Activated T-cell treated with anti-CD3 and anti-CD28 coated beads, Interleukin-2, amount 50 U/mL, for 72 hours (primary cell): Measurements from ENCODE around the gene NMBR. TPM values are rescaled to one million over a fixed set of nuclear protein-coding genes. Genes with fewer than 3 reads are reported as not detected.
"Not testable (repeated sequence)": the region's sequence is repeated elsewhere in the genome, so short reads cannot be mapped to it uniquely, and the experiment has no call there.

Experiments
- ATAC-seq, 2 donors: fragments of 150-1000 bp; cut with Tn5 transposase; replicated peaks in 1 of 2; 2 replicates each; pipeline ENCODE4 v1.10.0; 2021; ENCODE audit warnings: moderate library complexity in 2 of 2, mild to moderate bottlenecking in 1 of 2
- DNase-seq, 2 donors: peaks; one replicate each; pipeline ENCODE4 v3.0.0; 2021 to 2022; ENCODE audit warnings: mixed read lengths in 1 of 2
- H3K27ac Mint-ChIP-seq: one replicate; pipeline ENCODE4 v1.8.0; 2022; ENCODE audit warnings: mild to moderate bottlenecking, moderate library complexity, mixed read lengths
- H3K27me3 Mint-ChIP-seq: one replicate; pipeline ENCODE4 v1.8.0; 2022; ENCODE audit warnings: low read depth, mixed read lengths
- H3K36me3 Mint-ChIP-seq, 2 donors: one replicate each; pipeline ENCODE4 v1.8.0; 2022; ENCODE audit warnings: mixed read lengths in 2 of 2, mild to moderate bottlenecking in 1 of 2; ENCODE audit not compliant: insufficient read depth in 2 of 2
- H3K4me1 Mint-ChIP-seq: one replicate; pipeline ENCODE4 v1.8.0; 2022; ENCODE audit warnings: low read depth, mixed read lengths
- H3K4me3 Mint-ChIP-seq, 2 donors: one replicate each; pipeline ENCODE4 v1.8.0; 2022; ENCODE audit warnings: mild to moderate bottlenecking in 2 of 2, mixed read lengths in 2 of 2, moderate library complexity in 2 of 2
- H3K9me3 Mint-ChIP-seq, 2 donors: one replicate each; pipeline ENCODE4 v1.8.0; 2022; ENCODE audit warnings: mixed read lengths in 2 of 2
- total RNA-seq, 2 donors: library from RNA; stranded (reverse); gene quantifications; one replicate each; pipeline ENCODE4 v1.2.3, GENCODE V29; 2022

NMBR gene
- total RNA-seq, 2 donors from 2014 or later, result not detected

- DNase-seq (no peak), ATAC-seq (no peak)
- Mint-ChIP-seq H3K9me3 (peaks cover 8% of the 10 kb centered on the region in 2 donors), H3K36me3 (peaks cover 20 to 39% of the 10 kb centered on the region in 2 donors), H3K27me3 (no peaks in the 10 kb centered on the region), H3K4me1 (no peaks in the 10 kb centered on the region), H3K4me3 (no peak overlapping the region), H3K27ac (no peak overlapping the region)
These were observed 27.1 kb upstream of the NMBR start for GRCh38 chr6:142173980-142174379.

DNA sequence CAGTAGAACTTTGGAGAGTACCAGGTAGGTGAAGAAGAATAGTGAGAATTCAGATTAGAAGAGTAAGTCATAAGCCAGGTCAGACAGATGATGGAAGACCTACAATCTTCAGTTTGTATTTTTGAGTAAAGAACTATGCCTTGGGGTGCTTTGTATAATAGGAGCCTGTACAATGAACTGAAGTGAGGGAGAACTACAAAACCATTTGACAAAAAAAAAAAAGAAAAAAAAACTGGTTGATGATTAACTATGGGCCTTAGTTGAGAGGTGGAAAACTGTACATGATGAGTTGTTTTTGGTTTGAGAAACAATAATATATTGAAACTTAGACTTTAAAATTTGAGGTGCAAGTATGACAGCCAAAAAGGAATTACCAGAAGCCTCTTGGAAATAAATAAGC, 25.8 kb upstream of the NMBR start:
- Mint-ChIP-seq H3K4me1 (no peaks in the 10 kb centered on the region), H3K27ac (peak overlapping the region; percentile 45), H3K36me3 (peaks cover 17 to 33% of the 10 kb centered on the region in 2 donors), H3K27me3 (no peaks in the 10 kb centered on the region), H3K4me3 (no peak overlapping the region), H3K9me3 (peaks cover 5% of the 10 kb centered on the region in 2 donors)
- ATAC-seq (no peak), DNase-seq (no peak)

DNA sequence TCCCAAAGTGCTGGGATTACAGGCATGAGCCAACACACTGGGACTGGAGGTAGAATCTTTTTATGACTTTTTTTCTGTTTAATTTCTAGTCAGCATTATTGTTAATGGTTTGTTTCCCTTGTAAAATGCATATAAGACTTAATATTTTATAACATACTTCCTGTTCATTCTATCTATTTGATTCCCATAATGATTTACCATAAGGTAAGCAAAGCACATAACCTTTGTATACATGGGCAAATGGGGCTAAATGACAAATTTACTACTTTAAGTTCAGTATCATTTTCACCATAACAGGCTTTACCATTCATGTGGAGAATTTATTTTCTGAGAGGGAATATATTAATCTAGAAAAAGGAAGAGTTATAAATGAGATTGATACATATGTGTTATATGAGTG, 24.4 kb upstream of the NMBR start:
- Mint-ChIP-seq H3K36me3 (peaks cover 11 to 25% of the 10 kb centered on the region in 2 donors), H3K9me3 (peaks cover 0 to 2% of the 10 kb centered on the region in 2 donors), H3K27ac (no peak overlapping the region), H3K4me1 (no peaks in the 10 kb centered on the region), H3K27me3 (no peaks in the 10 kb centered on the region), H3K4me3 (no peak overlapping the region)
- ATAC-seq (no peak), DNase-seq (no peak)

DNA sequence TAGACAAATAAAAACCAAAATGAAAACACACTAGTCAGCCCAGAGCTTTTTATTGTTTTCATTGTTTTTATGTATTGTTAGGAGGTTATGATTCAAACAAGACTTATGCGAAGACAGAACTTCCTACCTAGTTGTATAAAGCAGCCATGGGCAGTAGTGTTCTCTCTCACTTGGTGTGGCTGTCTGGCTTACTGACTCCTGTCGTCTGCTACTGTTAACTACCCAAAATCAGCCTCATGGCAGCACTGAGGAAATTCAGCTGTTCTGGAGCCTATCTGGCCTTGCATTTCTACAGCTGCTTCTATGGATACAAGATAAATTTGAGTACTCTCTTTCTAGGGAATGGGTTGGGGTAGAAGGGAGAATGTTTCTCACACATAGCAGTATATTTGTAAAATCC, 20.6 kb upstream of the NMBR start:
- H3K36me3 Mint-ChIP-seq, result peaks cover under 1 to 6% of the 10 kb centered on the region in 2 donors
- no peaks in the 10 kb centered on the region for H3K9me3 Mint-ChIP-seq

GRCh38 chr6:142167071-142167470, 20.1 kb upstream of the NMBR start:
- no peaks in the 10 kb centered on the region for H3K27me3 Mint-ChIP-seq
- H3K27ac Mint-ChIP-seq, result no peak overlapping the region
- H3K4me3 Mint-ChIP-seq, result no peak overlapping the region
- H3K36me3 Mint-ChIP-seq, result peaks cover 0 to 6% of the 10 kb centered on the region in 2 donors
- ATAC-seq (no peak), DNase-seq (no peak)
- peaks cover 22% of the 10 kb centered on the region for H3K4me1 Mint-ChIP-seq
- H3K9me3 Mint-ChIP-seq, result no peaks in the 10 kb centered on the region

More for the DNA sequence above, 20.6 kb upstream of the NMBR start:
- DNase-seq, result no peak
- Mint-ChIP-seq H3K4me1 (peaks cover 17% of the 10 kb centered on the region), H3K4me3 (no peak overlapping the region), H3K27me3 (no peaks in the 10 kb centered on the region), H3K27ac (no peak overlapping the region)
- ATAC-seq, result no peak

- Mint-ChIP-seq H3K9me3 (no peaks in the 10 kb centered on the region), H3K36me3 (peaks cover 0 to 5% of the 10 kb centered on the region in 2 donors), H3K4me1 (peaks cover 24% of the 10 kb centered on the region), H3K27ac (no peak overlapping the region), H3K27me3 (no peaks in the 10 kb centered on the region), H3K4me3 (no peak overlapping the region)
- DNase-seq (no peak), ATAC-seq (no peak)
These were observed 18.3 kb upstream of the NMBR start for GRCh38 chr6:142165227-142165626.

GRCh38 chr6:142162780-142163179, 15.9 kb upstream of the NMBR start:
- peaks cover 31% of the 10 kb centered on the region for H3K4me1 Mint-ChIP-seq
- ATAC-seq, result no peak

GRCh38 chr6:142156758-142157068, 9.8 kb upstream of the NMBR start:
- peak overlapping the region in 1 of 2 donors; percentile 69 for H3K4me3 Mint-ChIP-seq
- DNase-seq, H3K27ac Mint-ChIP-seq, H3K36me3 Mint-ChIP-seq, H3K27me3 Mint-ChIP-seq, H3K9me3 Mint-ChIP-seq, ATAC-seq: not testable (repeated sequence)
- peaks cover 32% of the 10 kb centered on the region for H3K4me1 Mint-ChIP-seq

More at GRCh38 chr6:142162780-142163179, 15.9 kb upstream of the NMBR start:
- no peak for DNase-seq
- Mint-ChIP-seq H3K4me3 (no peak overlapping the region), H3K36me3 (peaks cover 0 to 4% of the 10 kb centered on the region in 2 donors), H3K27ac (no peak overlapping the region), H3K27me3 (no peaks in the 10 kb centered on the region), H3K9me3 (no peaks in the 10 kb centered on the region)

GRCh38 chr6:142155895-142156757, 9.2 kb upstream of the NMBR start:
- H3K27me3 Mint-ChIP-seq, result no peaks in the 10 kb centered on the region
- H3K9me3 Mint-ChIP-seq, result no peaks in the 10 kb centered on the region
- peak overlapping the region; percentile 8 for H3K27ac Mint-ChIP-seq
- no peak for ATAC-seq
- no peaks in the 10 kb centered on the region for H3K36me3 Mint-ChIP-seq
- no peak for DNase-seq
- H3K4me3 Mint-ChIP-seq, result peak overlapping the region; percentile 14 to 69
- H3K4me1 Mint-ChIP-seq, result peaks cover 37% of the 10 kb centered on the region

DNA sequence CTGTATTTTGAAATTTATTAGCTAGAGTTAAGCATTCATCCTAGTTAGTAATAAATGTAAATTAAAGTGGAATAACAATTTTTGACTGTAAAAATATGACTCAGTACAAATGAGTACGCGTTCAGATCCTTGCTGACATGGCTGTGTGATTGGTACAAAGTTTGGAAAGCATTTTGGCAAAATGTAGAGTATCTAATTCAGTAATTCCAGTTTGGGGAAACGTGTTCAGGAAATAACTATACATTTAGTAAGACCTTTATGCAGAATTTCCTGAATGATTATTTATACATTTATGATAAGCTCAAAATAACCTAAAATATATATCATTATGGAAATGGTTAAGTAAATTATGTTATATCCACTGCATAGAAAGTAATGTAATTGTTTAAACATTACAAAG, 8.2 kb upstream of the NMBR start:
- no peak overlapping the region for H3K27ac Mint-ChIP-seq
- no peaks in the 10 kb centered on the region for H3K9me3 Mint-ChIP-seq
- DNase-seq, result no peak
- peaks cover 44% of the 10 kb centered on the region for H3K4me1 Mint-ChIP-seq
- H3K4me3 Mint-ChIP-seq, result no peak overlapping the region
- no peak for ATAC-seq
- peaks cover 0 to 4% of the 10 kb centered on the region in 2 donors for H3K36me3 Mint-ChIP-seq
- no peaks in the 10 kb centered on the region for H3K27me3 Mint-ChIP-seq

DNA sequence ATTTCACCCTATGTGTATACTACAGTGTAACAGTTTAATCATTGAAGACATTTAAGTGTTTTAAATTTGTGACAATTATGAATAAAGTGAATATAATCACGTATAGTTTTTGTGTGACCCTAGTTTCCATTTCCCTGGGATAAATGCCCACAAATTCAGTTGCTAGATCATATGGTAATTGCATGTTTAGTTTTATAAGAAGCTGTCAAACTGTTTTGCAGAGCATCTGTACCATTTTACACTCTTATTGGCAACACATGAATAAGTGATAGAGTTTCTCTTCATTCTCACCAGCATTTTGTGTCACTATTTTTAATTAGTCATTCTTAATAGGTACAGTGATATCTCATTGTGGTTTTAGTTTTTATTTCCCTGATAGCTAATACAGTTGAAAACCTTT, 7.4 kb upstream of the NMBR start:
- H3K27ac Mint-ChIP-seq, result no peak overlapping the region
- no peaks in the 10 kb centered on the region for H3K9me3 Mint-ChIP-seq
- no peak for ATAC-seq
- H3K4me3 Mint-ChIP-seq, result no peak overlapping the region
- DNase-seq, result no peak
- peaks cover 0 to 4% of the 10 kb centered on the region in 2 donors for H3K36me3 Mint-ChIP-seq
- H3K27me3 Mint-ChIP-seq, result no peaks in the 10 kb centered on the region
- peaks cover 46% of the 10 kb centered on the region for H3K4me1 Mint-ChIP-seq

DNA sequence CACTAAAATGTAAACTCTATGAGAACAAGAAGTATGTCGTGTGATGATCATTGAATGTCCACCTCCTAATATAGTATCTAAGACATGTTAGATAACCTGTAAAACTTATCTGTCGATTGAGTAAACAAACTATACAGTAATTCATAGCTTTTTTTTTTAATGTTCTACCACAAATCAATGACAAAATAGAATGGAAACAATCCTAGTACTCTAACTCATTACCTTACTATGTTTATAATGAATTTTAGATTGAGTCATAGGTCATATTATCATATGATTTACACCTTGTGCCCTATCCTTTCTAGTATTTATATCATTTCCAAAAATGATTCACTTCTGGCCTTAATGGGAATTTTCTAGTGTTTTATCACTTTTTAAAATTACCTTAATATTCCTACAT, 6.3 kb upstream of the NMBR start:
- peak overlapping the region in 1 of 2 donors; percentile 35 for H3K4me3 Mint-ChIP-seq
- H3K9me3 Mint-ChIP-seq, result no peaks in the 10 kb centered on the region
- H3K27ac Mint-ChIP-seq, result peak overlapping the region; percentile 62
- DNase-seq (no peak), ATAC-seq (no peak)
- H3K4me1 Mint-ChIP-seq, result peaks cover 55% of the 10 kb centered on the region
- H3K36me3 Mint-ChIP-seq, result peaks cover 0 to 4% of the 10 kb centered on the region in 2 donors
- H3K27me3 Mint-ChIP-seq, result no peaks in the 10 kb centered on the region

DNA sequence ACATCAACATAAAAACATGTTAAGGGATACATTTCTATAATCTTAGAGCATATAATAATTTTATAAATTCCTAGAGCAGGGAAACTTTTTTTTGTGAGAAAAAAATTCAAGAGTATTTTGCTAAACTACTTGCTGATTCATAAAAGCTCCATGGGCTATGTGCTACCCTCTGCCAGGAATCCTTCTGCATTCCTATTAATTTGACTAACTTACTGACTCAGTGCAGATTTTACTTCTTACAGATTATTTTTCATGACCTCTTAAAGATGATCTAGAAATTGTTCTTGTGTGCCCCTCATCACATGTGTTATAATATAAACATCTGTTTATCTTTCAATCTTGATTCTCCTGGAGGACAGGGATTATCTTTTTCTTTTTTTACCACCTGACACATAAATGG, 5.8 kb upstream of the NMBR start:
- peak overlapping the region in 1 of 2 donors; percentile 35 for H3K4me3 Mint-ChIP-seq
- ATAC-seq (no peak), DNase-seq (no peak)
- H3K9me3 Mint-ChIP-seq, result no peaks in the 10 kb centered on the region
- H3K27me3 Mint-ChIP-seq, result no peaks in the 10 kb centered on the region
- H3K27ac Mint-ChIP-seq, result peak overlapping the region; percentile 62
- peaks cover 0 to 4% of the 10 kb centered on the region in 2 donors for H3K36me3 Mint-ChIP-seq
- peaks cover 59% of the 10 kb centered on the region for H3K4me1 Mint-ChIP-seq

DNA sequence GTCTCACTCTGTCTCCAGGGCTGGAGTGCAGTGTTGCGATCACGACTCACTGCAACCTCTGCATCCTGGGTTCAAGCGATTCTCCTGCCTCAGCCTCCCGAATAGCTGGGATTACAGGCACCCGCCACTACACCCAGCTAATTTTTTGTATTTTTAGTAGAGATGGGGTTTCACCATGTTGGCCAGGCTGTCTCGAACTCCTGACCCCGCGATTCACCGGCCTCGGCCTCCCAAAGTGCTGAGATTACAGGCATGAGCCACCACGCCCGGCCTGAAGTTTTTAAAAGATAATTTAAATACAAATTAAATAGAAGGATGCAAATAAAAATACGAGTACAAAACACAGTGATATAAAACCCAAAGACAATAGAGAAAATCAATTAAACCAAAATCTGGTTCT, 5.4 kb downstream of the NMBR start:
- not testable (repeated sequence) for ATAC-seq, H3K4me3 Mint-ChIP-seq, DNase-seq, H3K36me3 Mint-ChIP-seq, H3K9me3 Mint-ChIP-seq, H3K27ac Mint-ChIP-seq
- Mint-ChIP-seq H3K27me3 (peaks cover 11% of the 10 kb centered on the region), H3K4me1 (peaks cover 15% of the 10 kb centered on the region)
